ENCODE results near the gene COL1A2. TPM values are rescaled to one million over a fixed set of nuclear protein-coding genes. Genes with fewer than 3 reads are reported as not detected.

Gene COL1A2
- total RNA-seq, 1 donor from 2014 or later, result 170 TPM

DNA sequence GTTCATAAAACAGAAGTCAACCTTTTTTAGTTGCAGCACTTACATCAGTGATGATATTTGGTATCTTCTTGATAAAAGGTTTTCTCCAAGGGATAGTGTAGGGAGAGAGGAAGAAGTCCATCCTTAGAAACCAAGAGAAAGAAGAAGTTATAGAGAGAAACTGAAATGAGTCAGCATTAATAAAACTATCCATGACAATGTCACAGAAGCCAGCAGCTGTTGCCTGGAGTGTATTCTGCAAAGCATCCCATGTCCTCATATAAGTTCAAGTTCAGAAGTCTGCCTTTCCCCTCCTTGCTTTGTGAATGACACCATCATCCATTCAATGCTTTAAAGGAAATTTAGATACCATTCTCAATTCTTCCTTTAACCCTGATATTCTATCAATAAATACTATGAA is 14.4 kb upstream of the COL1A2 start:
- DNase-seq (ENCODE audit: low spot score), result no peak
- intact Hi-C loops (cut with DNase I), result no loop called here

DNA sequence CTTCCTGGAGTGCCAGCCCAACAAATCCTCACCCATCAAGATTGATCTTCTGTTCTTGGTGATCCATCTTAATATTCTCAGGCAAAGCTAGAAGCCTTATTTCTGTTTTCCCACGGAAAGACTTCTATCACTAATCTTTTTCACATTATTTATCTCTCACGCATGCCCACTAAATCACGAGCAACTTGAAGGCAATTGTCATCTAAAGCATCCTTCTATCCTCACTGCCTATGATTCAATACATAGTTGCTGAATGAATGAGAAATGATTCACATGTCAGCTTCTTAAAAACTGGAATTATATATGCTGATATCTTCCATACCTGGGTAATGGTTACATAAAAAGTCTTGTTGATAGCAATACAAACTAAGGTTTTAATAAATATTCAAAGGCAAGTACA is 12.6 kb upstream of the COL1A2 start:
- DNase-seq (ENCODE audit: low spot score), result no peak
- intact Hi-C loops (cut with DNase I), result no loop called here

DNA sequence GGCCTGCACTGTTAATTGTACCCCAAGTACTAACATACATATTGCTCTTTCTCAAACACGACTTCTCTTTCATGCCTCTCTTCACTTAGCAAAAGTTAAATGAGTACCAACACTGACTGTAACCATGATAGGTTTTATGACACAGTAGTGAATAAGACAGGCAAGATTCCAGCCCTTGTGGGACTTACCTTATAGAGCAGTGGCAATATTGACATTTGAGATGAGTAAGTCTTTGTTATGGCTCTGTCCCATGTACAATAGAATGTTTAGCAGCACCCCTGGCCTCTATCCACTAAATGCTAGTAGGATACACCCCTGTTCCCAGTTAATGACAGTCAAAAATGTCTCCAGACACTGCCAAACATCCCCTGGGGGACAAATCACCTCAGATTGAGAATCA is 11.9 kb upstream of the COL1A2 start:
- intact Hi-C loops (cut with DNase I), result no loop called here
- DNase-seq (ENCODE audit: low spot score), result no peak

DNA sequence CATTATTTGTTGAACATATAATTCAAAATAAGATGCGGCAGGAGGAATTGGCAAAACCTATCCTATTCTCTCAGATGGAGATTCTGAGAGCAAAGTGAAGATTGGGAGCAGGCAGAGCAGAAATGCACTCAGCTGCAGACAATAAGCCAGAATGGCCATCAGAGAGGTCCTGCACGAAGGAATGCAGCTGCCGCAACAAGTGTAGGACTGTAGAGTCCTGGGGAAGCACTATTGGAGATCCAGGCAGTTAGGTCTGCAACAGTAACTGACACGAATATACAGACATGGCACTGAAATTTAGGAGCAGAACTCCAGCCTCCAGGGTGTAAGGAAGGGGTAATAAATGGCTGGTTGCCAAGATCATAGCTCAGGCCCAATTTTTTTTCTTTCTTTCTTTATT is 10.4 kb upstream of the COL1A2 start:
- intact Hi-C loops (cut with DNase I), result no loop called here
- DNase-seq (ENCODE audit: low spot score), result no peak

DNA sequence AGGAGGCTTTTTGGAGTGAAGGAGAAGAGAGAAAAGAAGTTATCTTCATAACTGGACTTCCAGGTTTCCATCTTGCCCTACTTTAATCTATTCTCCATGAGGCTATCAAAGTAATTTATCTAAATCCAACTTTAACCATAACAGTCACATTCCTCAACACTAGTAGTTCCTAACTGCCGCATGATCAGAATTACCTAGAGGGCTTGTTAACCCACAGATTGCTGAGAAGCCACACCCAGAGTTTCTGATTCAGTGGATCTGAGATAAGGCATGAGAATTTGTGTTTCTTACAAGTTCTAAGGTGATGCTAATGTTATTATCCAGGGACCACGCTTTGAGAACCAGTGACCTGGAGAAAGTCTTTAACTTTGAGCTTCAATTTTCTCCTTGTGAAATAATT is 8.3 kb upstream of the COL1A2 start:
- no peak for DNase-seq (ENCODE audit: low spot score)
- intact Hi-C loops (cut with DNase I), result no loop called here

DNA sequence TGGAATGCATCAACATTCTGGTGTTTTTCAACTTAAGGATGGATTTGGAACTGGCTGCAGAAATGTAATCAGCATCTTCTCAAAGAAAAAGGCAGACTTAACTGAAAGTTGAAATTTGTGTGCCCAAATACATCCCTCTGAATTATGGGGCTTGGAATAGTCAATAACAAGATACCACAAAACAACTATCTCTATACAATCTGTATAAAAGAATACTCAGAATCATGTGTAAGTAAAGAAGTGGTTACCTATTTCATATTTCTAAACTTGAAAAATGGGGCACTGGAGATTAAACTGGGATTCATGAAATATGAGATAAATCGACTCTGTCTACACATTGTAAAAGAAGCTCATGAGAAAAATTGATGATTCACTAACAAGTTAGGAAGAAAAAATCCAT is 6.2 kb upstream of the COL1A2 start:
- DNase-seq (ENCODE audit: low spot score), result no peak
- intact Hi-C loops (cut with DNase I), result no loop called here

DNA sequence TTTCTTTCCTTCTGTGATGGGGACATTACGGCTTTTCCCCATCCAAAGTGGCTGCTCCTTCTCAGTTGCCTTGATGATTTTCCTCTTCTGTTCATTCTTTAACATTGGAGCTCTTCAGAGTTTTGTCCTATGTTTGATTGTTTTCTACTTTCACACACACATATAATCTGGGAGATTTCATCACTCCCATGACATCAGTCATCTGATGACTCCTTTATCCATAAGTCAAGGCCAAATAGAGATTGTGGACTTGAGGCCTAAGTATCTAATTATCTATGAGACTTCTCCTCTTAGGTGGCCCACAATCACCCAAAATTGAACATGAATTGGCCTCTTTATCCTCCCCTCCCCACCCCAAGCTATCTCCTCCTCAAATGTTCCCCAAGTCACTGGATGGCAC is 5.3 kb upstream of the COL1A2 start:
- intact Hi-C loops (cut with DNase I), result no loop called here
- no peak for DNase-seq (ENCODE audit: low spot score)

DNA sequence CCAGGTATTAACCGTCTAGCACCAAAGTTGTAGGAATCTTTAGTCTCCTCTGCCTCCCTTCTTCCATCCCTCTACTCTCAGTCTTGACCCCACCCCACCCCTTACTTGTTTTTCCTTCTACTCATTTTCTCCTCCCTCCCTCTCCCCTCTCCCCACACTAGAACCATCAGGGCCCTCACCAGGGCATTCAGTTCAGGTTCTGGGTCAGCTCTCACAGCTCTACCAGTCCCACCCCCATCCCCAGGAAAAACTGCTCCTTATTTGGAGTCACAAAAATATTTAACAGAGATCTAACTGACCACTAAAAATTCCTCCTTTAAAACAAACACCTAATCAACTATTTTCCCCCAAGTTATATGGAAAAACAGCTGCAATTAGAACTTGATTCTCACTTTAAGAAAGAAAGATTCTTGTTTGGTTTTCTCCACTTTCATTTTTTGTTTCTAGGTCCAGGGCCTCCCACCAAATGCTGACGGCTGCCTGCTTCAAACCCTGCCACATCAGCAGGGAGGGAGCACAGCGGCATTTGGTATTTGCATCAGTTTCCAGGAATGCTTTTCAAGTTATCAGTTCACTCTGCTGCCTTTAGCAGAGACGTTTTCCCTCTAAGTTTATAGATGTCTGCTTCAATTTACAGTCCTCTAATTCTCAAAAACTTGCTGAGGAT is 2.8 kb upstream of the COL1A2 start:
- intact Hi-C loops (cut with DNase I), result loop anchor here (1.0 kb wide), 1 partner anchor 15 kb away; no protein-coding TSS in a partner anchor

DNA sequence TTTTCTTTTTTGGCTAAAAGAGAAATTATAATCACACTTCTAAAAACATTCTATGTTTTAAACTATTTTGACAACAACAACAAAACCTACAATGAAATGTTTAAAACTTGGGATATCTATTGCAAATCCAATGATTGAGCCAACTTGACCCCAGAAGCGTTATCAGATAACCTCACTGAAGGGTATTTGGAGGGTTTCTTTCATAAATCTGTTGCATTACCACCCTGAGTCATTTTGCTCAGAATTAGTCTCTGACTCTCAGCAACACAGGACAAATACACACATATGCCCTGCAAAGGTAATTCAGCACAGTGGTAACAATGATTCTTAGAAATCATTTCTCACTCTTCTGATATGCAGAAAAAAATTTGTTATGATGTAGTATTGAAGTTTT is 2.3 kb upstream of the COL1A2 start:
- DNase-seq (ENCODE audit: low spot score), result no peak
- intact Hi-C loops (cut with DNase I), result loop anchor here (1.0 kb wide), 1 partner anchor 15 kb away; no protein-coding TSS in a partner anchor

More for the DNA sequence above, 2.8 kb upstream of the COL1A2 start:
- no peak for DNase-seq (ENCODE audit: low spot score)

DNA sequence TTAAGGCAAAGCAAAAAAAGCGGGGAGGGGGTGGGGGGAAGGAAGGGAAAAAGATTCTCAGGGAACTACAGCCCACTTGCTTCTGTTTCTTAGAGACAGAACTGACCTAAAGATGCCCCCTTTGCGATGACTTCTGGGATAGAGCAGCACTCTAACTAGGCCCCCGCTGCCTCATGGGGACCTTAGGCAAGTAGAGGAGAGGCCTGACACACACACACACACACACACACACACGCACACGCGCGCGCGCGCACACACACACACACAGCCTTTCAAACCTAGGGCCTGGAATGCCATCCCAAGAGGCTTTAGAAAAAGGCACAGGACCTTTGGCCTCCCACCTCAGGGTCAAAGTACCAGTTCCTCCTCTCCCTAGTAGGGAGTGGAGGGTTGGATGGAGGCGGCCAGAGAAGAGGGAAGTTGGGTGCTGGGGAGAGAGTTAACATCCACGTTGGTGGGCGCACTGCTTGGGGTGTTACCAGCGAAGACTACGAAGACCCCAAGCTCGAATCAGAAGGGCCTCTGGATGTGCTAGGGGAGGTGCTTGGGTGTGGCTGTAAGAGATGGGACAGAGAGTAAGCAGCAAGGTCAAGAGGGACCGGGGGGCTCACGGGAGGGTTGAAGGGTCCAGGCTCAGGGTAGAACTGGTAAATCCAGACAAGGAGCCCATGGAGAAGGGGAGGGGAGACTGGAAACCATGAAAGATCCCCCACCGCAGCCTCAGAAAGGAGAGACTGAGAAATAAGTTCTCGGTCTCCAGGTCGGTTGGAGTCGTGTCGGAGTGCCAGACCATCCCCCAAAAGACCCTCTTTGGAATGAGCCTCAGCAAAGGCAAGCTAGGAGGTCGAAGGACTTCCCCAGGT is 1.2 kb upstream of the COL1A2 start:
- intact Hi-C loops (cut with DNase I), result loop anchor here (2.0 kb wide), 1 partner anchor 97 kb away; no protein-coding TSS in a partner anchor
- no peak for DNase-seq (ENCODE audit: low spot score)

DNA sequence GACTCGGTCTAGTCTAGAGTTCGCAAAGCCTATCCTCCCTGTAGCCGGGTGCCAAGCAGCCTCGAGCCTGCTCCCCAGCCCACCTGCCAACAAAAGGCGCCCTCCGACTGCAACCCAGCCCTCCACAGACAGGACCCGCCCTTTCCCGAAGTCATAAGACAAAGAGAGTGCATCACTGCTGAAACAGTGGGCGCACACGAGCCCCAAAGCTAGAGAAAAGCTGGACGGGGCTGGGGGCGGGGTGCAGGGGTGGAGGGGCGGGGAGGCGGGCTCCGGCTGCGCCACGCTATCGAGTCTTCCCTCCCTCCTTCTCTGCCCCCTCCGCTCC is 622 bp upstream of the COL1A2 start:
- intact Hi-C loops (cut with DNase I), result loop anchor here (2.0 kb wide), 1 partner anchor 97 kb away; no protein-coding TSS in a partner anchor
- no peak for DNase-seq (ENCODE audit: low spot score)

DNA sequence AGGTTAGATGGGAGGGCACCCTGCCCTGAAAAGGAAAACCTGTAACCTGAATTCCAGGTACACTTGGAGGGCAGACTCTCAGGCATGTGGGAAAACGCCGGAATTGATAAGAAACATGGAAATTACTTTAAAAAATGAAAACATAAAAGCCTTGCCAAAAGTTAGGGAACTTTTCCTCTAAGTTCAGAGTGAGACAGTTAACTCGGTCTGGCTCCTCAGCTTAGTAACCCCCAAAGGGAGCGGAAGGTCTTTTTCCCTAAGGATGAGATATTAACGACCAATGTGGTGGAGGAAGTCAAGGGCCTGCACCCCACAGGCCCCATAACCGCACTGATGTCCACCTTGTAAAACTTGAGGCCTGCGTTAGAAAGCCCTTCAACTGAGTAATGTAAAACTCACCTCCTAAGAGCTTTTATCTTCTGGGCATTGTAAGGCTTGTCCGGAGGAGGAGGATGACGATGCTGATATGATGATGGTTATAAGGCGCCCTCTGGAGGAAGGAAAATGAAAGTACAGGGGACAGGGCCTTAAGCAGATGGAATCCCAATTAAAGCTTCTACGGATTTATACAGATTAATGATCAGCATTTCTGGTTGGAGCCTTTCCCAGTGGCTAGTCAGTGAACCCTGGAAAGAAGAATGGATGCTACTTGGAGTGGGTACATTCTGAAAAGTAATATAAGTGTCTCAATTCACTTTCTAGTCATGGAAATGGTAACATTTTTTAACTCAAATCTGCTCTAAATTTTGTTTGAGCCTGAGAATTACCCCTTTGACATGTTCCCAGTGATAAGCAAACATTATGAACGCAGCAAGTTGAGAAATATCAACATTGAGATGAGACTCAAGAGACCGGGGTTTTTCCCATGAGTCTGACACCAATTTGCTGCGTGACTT is 694 bp downstream of the COL1A2 start:
- intact Hi-C loops (cut with DNase I), result loop anchor here (2.0 kb wide), 1 partner anchor 99 kb away; no protein-coding TSS in a partner anchor
- DNase-seq (ENCODE audit: low spot score), result no peak

DNA sequence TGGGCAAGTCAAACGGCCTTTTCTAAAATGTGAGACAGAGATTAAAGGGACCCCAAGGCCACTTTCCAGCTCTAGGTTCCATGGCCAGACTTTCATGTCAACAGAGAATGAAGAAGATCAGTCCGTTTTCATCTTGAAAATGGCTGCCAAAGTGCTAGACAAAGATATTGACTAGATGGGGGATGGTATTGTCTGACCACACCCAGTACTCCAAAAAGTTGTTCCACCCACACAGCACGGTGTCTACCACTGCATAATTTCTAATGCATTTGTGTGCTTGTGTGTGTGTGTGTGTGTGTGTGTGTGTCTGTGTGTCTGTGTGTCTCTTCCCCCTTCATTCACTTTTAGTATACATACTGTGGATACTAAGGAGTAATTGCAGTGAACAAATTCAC is 1.3 kb downstream of the COL1A2 start:
- no peak for DNase-seq (ENCODE audit: low spot score)
- intact Hi-C loops (cut with DNase I), result no loop called here

DNA sequence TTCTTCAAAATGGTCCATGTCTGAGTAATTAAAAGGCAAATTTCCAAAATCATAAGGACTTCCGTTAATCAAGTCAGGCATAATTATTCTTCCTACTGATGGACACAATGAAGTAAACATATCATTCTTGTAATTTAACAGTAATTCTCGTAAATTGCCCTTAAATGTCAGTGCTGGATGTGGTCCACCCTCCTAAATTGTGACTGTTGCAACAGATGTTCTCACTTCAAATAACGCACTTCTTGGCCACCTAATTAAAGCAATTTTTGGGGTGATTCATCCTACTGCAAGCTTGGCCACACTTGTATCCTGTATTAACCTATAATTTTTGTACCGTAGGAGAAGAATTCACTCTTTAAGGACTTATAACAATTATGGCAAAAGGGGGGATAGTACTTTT is 1.9 kb downstream of the COL1A2 start:
- intact Hi-C loops (cut with DNase I), result no loop called here
- no peak for DNase-seq (ENCODE audit: low spot score)

DNA sequence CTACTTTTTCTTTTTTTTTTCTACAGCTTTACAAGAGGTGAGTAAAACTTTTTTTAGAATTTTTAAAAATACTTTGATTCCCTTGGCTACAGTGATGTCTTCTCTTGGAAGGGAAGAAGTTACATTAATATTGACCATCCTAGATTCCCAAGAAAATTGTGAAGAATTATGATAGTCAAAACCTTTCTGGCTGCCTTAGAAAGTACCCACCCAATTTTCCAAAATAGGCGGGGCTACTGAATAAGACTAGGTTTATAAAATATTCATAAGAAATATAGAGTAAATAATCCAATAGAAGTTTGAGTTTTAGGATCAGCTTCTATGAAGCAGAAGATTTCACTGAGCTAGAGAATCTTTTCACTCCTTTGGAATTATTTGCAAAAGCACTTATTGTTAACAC is 3.0 kb downstream of the COL1A2 start:
- intact Hi-C loops (cut with DNase I), result no loop called here
- no peak for DNase-seq (ENCODE audit: low spot score)

DNA sequence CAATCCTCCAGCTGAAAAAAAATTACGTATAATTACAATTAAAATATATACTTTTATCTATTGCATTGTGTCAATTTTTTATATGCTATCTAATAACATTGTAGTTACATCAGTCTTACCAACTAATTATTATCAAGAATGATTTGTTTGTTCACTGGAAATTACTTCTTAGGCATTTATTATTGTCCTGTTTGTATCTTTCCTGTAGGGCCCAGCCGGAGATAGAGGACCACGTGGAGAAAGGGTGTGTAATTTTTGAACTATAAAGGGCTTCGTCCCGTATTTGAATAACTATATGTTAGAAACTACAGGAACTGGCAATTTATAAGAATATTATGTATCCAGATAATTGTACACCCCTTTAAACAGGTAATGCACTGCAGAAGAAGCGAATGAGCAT is 4.1 kb downstream of the COL1A2 start:
- intact Hi-C loops (cut with DNase I), result no loop called here

DNA sequence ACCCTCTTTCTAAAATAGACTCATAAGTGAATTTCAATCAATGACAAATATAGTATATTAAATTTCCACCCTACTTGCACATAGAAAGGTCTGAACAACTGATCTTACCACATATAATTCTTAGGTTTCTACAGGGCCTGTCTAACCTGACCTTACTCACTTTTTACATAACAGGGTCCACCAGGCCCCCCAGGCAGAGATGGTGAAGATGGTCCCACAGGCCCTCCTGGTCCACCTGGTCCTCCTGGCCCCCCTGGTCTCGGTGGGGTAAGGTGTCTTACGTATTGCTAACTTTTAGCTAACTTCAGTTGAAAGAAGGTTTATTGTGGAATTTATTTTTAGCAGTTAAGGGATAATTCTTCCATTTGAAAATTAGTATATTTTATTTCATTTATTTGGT is 5.3 kb downstream of the COL1A2 start:
- no peak for DNase-seq (ENCODE audit: low spot score)
- intact Hi-C loops (cut with DNase I), result no loop called here

More for the DNA sequence above, 4.1 kb downstream of the COL1A2 start:
- no peak for DNase-seq (ENCODE audit: low spot score)

DNA sequence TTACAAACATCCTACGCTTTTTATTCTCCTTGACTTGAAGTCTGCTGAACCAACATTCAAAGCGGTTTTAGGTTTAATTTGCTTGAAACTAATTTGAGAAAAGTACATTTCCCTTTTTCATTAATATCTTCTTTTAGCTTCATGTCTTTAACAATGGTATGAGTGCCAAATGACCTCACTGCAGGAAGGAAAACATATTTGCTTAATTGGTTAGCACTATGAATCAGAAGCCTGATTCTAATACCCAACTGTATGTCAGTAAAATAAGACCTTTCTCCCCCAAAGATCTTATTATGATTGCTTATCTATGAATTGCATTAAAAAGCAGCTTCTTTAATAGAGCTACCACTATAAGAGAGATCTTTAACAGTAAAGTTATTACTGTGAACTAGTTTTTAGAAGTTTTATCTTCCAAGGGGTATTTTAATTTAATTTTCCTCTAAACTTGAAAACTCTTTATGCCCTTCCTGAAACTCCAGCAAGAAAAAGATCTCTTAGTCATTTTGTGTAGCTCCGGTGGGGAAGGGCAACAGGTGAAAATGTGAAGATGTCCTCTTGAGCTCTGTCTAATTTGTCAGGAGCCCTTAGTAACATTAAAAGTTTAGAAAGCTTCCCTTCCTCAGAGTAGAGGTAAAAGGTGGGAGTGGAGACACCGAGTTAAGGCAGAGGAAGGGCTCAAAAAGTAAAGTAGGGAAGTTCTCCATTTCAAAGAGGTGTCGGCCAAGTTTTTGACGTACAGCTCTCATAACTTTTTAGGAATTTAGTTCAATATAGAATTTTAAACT is 6.1 kb downstream of the COL1A2 start:
- DNase-seq (ENCODE audit: low spot score), result no peak
- intact Hi-C loops (cut with DNase I), result no loop called here

DNA sequence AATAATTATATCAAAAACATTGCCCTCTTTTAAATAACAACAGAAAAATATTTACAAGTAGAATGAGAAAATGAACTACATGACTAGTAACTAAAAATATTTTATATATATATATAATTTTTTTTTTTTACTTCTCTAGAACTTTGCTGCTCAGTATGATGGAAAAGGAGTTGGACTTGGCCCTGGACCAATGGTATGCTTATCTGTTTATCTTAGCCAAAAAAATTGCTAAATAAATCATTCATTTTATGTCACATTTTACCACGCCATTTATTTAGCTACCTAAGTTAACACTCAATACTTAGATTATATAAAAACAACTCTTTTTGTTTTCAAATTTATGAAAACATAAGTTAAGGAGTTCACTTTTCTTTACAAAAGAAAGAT is 6.7 kb downstream of the COL1A2 start:
- DNase-seq (ENCODE audit: low spot score), result no peak
- intact Hi-C loops (cut with DNase I), result no loop called here
